Measurements from ENCODE around the gene E2F1.

The E2F1 gene

DNA sequence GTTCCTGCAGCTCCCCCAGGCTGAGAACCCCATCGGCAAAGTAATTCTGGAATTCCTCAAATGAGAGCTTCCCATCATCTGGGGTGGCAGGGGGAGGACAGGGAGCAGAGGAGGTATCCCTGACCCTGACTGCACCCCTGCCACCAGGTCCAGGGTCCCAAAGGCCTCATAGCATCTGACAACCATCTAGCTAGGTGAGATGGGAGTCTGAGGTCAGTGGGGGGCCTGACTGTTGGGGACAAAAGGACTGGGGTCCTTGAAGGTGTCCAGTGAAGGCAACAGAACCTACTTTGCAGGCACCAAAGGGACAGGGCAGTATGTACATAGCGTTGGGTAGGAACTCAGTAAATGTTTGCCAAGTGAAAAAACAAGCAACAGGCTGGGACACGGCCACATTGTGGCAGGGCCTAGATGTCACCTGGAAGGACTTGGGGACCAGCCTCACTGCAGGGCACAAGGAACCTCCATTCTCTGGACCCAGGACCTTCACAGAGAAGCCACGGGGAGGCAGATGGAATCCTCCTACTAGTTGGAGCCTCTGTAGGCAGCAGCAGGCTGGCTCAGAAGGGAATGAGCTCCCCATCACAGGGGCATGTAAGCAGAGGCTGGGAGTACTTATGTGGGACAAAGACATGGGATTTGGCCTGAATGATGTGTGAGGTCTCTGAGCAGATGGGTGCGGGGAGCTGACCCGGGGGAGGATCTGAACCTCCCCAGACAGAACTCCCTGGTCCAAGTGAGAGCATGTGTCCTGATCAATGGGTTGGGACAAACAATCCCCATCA, 15.3 kb downstream of the E2F1 start:
- DNase-seq, result no peak

DNA sequence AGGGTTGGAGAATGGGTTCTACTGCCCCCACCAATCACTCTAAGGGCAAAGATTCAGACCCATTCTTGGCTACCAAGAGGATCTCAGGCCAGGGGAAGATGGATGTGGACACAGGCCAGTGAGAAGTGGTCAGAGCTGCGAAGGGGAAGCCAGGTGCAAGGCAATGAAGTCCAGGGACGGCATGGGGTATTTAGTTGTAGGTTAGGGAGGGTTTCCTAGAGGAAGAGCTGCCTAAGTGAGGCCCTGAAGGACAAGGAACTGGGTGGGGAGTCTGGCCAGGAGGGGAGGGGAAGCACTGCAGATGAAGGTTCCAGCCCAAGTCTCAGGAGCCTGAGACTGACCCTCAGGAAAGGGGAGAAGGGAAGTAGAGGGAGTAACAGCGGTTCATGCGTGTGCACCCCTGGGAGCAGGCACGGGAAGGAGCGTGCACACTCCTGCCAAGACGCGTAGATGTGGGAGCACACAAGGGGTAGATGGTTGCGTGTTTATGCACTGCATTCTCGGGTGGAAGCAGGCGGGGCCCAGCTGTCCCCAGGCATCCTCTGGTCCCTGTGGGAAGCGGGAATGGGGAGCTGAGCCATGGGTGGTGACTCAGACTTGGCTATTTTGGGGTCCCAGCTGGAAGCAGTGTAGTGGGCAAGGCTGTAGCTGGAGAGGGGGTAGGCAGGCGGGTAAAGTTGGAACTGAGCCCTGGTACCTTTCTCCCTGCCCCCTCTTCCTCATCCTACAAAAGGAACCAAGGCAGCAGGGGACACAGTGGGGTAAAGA, 16.1 kb downstream of the E2F1 start:
- DNase-seq, result no peak

DNA sequence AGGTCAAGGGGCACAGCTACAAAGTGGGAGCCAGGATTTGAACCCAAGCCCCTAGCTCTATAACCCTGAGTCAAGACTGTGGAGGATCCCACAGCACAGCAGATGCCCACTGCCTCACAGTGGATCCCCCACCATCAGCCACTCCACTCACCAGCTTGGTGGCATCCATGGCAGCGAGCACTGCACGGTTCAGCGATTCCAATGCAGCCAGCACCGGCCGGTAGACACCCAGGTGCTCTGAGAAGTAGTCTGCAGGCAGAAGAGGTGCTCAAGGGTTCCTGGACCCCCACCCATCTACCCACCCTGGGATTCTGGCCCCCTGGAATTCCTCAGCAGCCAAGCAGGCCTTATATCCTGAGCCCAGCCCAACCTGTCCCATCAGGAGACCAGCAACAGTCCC, 17.0 kb downstream of the E2F1 start:
- no peak for DNase-seq

DNA sequence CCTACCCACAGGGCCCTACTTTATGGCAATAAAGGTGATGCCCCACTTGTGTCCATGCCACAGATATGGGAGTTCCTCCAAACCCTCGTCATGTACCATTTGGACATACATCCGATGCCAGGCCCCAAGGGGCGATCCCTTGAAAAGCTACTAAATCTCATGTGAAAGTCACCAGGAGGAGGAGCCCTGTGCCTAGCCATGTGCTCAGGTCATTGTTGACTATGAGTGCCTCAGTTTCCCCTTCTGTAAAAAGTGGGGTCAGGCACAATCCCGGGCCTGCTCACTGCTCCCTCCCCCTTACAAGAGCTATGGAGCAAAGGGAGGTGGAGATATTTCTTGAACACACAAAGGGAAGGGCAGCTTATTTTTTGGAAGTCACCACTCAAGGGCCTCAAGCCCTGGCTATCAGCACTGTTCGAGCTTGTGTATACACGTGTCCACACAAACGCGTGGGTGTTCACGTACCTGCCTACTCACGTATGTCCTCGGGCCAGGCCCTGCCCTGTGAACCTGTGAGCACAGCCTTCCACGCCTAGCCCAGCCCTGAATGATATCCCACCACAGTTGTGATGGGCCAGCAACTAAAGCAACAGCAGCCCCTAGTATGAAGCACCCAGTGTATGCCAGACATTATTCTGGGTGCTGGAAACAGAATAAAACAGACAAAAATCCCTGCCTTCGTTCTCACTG, 17.6 kb downstream of the E2F1 start:
- DNase-seq, result no peak

DNA sequence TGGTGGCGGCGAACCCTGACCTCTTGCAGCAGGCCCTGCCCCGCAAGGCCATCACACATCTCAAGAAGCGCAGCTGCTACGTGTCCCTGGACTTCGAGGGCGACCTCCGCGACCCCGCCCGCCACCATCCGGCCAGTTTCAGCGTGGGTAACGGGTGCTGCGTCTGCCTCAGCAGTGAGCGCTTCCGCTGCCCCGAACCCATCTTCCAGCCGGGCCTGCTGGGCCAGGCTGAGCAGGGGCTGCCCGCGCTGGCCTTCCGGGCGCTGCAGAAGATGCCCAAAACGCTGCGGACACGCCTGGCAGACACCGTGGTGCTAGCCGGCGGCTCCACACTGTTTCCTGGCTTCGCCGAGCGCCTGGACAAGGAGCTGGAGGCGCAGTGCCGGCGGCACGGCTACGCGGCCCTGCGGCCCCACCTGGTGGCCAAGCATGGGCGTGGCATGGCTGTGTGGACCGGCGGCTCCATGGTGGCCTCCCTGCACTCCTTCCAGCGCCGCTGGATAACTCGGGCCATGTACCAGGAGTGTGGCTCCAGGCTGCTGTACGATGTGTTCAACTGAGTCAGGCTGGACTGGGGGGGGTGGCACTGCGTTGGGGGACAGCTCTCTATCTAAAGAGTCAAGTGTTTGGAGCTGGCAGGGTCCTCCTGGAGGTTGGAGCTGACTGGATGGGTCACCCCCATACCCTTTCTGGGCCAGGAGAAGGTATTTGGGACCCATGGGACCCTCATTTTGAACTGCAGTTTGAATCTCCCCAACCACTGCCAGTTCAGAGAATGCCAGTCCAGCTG, 18.3 kb downstream of the E2F1 start:
- DNase-seq, result peak; percentile 76 to 82

DNA sequence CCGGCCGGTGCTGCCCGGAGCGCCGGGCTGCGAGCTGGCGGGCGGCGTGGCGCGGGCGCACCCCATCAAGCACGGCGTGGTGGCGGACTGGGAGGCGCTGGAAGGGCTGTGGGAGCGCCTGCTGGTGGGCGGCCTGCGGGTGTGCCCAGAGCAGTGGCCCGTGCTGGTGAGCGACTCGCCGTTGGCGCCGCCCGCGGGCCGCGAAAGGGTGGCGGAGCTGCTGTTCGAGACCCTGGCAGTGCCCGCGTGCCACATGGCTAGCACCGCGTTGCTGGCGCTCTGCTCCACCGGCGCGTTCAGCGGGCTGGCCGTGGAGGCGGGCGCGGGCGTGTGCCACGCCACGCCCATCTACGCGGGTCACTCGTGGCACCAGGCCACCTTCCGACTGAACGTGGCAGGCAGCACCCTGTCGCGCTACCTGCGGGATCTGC, 18.9 kb downstream of the E2F1 start:
- peak; percentile 28 to 54 for DNase-seq

DNA sequence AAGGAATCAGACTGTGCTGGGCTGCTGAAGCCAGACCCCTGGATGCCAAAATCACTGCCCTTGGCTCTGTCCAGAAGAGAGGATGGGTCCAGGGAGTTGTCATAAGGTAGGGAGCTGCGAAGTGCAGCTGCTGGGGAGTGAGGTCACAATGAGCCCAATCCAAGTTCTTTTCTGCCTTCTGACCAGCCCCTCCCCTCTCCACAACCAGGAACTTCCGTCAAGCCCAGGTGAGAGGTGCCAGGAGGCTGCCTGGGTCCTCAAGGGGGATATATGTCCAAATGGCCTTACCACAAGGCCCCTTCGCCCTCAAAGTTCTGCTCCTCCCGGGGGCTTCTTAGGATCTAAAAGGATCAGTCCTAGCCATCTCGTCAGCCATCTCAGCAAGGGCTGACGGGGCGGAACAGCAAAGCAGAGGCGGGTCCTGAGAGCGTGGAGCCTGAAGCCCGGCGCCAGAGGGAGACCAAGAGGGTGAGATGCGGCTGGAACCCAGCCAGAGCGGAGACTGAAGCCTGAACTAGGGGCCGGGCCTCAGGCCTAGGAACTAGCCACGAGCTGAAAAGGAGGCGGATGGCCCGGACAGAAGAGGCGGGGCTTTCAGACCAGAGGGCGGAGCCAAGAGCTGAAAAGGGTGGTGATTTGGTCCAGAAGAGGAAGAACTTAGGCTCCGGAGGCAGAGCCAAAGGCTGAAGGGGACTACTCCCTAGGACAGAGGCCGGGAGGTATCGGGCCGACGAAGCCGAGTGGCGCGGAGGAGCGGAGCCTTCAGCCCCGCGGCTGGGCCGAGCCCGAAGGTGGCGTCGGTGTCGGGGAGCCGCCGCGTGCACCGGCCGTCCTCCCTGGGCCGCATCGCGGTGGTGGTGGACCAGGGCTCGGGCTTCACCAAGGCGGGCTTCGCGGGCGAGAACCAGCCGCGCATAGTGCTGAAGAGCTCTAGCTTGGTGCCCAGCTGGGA, 19.6 kb downstream of the E2F1 start, which contains the start of gene ACTL10:
TSS of gene ACTL10 (plus strand) at position 651 of the 952 bp plus-strand sequence. CDS start 555 bp downstream, outside the sequence.
- peak; percentile 91 to 92 for DNase-seq

DNA sequence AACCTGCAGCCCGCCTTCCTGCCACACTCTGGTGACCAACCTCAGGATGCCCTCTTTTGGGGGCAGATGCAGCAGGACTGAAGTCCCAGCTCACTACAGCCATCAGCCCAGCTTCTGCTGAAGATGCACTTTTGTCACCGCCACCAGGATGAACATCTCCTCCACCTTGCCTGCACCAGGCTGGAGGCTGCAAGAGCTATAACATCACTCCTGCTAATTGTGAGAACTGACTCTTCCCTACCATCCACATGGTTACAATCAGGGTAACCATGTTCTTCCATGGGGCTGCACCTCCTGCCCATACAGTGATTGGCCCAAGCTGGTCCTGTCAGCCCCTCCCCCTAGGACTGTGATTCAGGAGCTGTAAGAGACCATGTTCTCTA, 21.4 kb downstream of the E2F1 start:
- no peak for DNase-seq

DNA sequence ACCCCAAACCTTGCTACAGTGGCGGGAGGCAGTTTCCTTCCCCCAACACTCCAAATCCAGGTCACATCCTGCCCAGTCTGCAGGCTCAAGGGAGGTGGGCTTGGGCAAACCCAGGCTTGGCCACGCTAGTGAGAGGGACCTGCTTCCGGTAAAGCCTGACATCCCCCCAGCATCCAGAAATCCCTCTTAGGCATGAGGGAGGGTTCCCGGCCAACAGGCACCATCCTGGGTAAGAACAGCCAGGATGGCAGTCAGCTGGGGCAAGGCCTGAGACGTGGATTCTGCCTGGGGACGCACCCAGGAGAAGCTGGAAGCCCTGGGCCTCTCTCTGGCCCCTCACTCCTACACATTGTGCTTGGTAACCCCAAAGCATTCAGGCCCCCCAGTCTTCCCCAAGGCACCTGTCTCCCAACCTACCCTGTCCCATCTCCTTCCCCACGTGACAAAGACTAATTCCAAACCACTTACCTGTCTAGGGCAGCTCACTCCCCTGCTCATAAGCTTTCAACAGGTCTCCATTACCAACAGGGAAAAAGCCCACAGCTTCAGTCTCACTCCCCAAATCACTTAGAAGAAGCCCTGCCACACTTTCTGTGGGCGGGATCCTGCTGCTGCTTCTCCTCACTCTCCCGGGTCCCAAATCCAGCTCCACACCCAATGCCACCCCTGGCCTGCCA, 22.0 kb downstream of the E2F1 start:
- DNase-seq, result no peak

DNA sequence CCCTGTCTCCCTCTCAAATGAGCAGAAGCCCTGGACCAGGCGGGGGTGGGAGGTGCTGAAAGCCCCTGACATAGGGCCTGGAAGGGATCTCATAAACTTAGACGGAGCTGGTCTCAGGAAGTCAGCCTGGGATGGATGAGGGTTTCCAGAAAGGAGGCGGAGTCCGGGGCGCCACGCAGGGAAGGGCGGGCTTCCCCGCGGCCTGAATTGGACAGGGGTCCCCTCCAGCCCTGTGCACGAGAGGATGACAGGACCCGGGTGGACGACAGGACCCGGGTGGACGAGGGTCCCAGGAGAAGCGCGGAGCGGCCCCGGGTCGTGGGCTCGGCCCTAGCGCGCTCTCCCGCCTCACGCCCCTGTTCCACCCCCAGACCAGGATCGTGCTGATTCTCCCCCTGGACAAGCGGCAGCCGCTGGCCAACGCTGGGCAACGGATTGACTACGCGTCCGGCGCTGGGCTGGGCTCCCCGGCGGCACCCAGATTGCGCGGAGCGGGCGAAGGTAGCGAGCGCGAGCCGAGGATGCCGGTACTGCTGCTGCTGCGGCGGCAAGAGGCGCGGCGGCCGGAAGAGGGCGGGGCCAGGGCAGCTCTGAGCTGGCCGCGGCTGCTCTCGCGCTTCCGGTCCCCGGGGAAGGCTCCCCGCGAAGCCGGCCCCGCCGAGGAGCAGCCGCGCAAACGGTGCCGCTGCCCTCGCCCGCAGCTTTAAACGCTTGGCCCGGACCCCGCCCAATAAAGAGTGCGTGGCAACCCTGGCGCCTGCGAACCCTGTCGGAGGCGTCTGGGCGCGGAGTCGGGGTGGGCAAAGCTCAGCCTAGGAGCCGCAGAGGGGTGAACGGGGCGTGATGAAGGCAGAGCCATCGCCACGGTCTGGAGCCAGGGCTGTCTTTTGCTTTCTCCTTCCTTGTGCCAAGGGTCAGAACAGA, 22.8 kb downstream of the E2F1 start:
- peak; percentile 81 to 87 for DNase-seq

DNA sequence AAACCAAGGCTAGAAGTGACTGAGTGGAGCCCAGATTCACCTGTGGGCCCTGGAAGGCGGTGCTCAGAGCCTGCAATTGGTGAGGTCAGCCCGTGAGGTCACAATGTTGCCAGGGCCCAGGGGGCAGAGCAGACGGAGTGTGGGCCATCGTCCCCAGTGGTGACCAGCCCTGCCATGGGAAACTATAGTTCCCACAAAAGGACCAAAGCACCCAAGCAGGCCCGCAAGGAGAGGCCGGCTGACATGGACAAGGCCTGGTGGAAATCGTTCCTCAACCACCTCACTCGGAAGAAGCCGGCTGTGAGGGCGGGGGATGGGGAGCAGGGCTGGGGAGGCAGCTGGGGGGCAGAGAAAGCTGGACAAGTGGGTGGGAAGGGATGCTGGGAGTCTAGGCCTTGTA, 24.0 kb downstream of the E2F1 start, which contains the start of gene C20orf144:
TSS of gene C20orf144 (plus strand) at position 156 of the 400 bp plus-strand sequence. CDS start at position 175, 19 bp downstream.
- DNase-seq, result no peak

DNA sequence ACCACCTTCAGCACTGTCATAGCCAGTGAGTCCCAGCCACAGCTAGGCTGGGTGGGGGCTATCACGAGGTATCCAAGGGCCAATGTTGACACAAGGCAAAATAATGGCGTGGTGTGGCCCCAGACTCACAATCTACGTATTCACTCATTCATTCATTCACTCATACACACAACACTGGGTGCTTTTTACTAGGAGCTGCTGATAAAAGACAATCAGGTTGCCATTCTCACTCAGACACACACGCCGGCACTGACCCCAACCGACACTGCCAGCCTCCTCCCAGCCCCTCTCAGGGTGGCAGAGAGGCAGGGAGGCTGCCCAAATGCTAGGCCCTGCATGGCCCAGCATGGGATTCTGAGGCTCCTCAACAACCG, 25.5 kb downstream of the E2F1 start:
- no peak for DNase-seq

DNA sequence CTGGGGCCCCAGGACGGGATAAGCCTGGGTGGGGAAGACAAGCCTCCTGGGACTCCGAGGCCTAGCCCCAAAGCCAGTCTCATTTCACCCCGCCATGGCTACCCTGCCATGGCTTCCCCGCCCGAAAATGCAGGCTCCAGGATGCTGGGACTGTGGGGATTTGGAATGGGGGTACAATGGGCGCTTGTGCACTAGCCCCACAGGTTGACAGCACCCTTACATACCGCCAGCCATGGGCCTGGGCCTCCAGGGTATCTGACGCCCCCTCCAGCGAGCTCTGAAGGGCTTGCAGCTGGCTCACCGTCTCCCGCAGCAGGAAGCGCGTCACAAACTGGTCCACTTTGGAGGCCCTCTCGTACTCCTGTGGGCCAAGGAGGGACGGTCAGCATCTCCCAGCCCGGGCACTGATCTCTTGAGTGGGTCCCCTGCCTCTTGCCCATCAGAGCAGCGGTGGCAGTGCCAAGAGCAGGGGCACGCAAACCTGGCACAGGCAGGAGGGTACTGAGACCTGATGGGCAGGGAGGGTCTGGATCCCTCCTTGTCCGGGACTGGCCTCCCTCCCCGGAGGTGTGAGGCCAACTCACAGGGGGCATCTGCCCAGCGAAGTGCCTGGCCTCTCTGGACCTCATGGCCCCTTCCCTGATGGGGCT, 26.0 kb downstream of the E2F1 start:
- DNase-seq, result no peak

DNA sequence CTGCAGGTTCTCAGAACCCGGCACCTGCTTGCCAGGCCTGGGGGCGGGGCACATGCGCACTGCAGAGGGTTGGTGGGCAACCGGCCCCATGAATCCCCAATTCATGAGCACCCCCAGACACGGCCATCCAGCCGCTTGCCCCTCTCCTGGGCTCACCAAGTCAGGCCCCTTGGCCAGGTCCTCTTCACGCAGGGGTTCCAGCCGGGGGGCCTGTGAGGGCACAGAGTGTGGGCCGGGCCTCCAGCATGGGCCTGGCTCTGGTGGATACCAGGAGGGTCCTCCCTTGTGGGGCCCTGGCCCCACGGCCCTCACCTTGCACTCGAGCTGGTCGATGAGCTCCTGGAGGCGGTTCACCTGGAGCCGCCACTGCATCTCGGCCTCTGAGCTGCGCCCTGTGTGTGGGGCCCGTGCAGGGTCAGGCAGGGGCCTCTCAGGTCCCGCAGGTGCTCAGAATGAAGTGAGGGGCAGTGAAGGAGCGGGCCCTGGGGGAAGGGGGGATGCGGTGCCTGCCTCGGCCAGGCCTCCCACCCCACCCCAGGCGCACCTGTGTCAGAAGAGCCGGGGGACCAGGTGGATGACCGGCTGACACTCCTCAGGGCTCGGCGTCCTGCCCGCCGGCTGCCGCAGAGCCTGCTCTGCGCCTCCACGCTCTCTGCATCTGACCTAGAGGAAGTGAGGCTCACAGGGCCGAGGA, 26.7 kb downstream of the E2F1 start:
- no peak for DNase-seq

DNA sequence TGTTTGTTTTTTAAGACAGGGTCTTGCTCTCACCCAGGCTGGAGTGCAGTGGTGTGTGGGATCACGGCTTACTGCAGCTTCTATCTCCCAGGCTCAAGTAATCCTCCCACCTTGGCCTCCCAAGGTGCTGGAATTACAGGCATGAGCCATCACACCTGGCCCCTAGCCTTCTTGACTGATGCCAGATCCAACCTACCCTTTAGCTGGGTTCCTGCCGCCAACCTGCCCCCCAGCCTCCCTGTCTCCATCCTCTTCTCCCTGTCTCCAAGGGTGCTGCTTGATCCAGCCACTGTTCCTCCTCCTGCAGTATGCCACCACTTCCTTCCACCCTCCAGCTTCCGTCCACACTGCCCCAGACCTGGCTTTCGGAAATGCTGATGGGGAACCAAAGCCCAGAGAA, 27.3 kb downstream of the E2F1 start:
- DNase-seq, result no peak

DNA sequence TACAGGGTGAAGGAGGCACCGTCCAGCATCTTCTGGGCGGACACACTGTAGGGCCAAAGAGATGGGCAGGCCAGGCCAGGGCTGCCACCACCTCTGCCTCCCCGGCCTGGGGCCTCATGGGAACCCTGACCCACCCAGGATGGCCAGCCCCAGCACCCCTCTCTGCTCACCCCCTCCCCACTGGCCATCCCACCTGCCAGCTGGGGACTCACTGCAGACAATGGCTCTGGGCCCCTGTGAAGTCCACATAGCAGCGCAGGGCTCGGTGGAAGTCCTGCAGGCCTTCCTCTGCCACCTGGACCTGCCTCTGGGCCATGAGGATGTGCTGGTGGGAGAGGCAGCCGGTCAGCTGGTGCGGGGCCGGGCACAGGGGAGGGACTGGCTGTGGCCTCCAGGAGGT, 27.7 kb downstream of the E2F1 start:
- no peak for DNase-seq

DNA sequence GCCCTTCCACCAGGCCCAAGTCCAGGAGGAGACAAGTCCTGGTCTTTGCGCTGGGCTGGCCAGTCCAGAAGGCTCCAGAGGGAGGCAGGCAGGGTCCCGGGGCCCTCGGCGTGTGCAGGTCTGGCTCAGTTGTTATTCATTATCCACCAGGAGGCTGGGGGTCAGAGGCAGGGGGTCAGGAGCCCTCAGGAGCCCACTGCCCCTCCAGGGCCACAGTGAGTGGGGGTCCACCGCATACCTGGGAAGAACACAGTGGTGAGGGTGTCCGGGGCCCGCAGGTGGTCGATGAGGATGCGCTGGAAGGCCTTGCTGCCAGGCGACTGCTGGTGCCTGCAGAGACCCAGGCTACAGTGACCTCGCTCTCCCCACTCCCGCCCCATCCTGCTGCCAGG, 28.5 kb downstream of the E2F1 start:
- no peak for DNase-seq

Data from CD4-positive, alpha-beta T cell treated with Interferon alpha-2 for 1 hour (primary cell).